ENCODE data around the gene RXFP1. TPM values are rescaled to one million over a fixed set of nuclear protein-coding genes. Genes with fewer than 3 reads are reported as not detected.
A peak's percentile ranks its signal among the peaks of the same experiment; 100 is the strongest.

RXFP1 gene
- polyA plus RNA-seq, 1 donor from 2014 or later = not detected

DNA sequence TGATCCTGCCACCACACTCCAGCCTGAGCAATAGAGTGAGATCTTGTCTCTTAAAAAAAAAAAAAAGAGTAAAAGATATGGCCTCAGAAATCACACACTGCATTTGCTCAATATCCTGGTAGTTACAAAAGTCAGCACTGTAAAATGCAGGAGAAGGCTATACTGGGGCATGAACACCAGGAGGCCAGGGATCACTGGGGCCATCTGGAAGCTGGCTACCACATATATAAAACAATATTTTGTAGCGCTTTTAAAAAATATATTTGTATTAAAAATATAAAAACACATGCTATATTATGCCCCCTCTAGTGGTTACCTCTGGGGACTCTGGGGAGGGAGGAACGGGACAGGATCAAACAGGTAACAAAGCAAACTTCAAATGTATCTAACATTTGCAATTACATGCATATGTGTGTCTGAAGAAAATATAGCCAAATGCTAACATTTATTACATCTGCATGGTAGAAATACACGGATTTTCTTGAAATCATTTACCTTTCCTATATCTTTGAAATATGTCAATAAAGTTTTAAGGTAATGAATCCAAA, 146.0 kb downstream of the RXFP1 start:
- H3K27me3 Mint-ChIP-seq = no peaks in the 10 kb centered on the region
- no peaks in the 10 kb centered on the region for H3K36me3 Mint-ChIP-seq
- H3K9me3 Mint-ChIP-seq = no peaks in the 10 kb centered on the region
- H3K4me3 Mint-ChIP-seq = no peak overlapping the region
- H3K27ac Mint-ChIP-seq = no peak overlapping the region
- peaks cover 11 to 14% (median 14%) of the 10 kb centered on the region in 3 donors for H3K4me1 Mint-ChIP-seq

DNA sequence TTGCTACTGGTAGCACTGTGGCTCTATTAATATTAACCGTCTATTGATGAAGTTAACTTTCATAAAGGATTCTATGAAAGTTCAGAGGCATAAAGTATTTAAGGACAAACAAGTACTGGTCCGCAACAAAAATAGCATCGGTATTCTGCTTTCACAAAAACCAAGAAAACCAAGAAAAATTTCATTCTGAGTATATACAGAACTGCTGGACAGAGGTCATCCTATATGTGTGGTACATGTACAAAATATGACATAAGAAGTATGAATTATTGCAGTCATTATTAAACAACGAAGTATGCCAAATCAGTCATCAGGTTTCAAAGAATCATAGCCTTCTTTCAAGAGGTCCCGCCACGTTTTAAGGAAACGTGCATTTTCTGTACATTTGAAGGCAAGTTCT, 147.6 kb downstream of the RXFP1 start:
- Mint-ChIP-seq H3K36me3 (peaks cover 1% of the 10 kb centered on the region), H3K4me1 (peaks cover 11 to 20% (median 15%) of the 10 kb centered on the region in 3 donors), H3K27ac (peak overlapping the region in 1 of 3 donors; percentile 48), H3K9me3 (no peaks in the 10 kb centered on the region), H3K4me3 (peak overlapping the region in 2 of 4 donors; percentile 41 to 73), H3K27me3 (no peaks in the 10 kb centered on the region)

DNA sequence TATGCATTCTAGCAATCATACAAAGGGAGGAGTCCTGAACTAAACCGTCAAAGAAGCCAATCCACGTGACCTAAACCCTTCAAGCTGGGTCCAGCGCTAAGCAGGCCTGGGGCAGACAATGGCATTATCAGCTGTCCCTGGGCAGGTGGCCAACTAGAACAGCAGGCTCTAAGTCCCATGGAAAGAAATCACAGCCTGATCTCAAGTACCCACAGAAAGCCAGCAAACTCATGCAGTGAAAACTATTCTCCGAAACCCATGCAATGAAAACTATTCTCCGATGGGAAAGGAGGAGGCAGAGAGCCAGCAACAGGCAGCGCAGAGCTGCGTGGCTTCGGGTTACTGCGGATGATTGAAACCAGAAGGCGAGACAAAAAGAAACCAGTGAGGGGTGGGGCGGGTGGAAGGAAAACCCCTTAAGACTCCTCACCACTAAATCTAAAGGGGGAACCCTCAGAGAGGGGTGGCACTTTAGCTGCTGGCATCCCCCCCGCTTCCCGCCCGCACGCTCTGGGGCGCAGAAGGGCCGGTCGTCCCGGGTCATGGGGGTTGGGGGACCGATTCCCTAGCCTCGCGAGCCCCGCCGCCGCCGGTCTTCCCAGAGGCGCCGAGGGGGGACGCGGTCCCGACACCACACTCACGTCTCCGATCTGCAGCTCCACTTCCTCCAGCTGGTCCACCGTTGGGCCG, 149.4 kb downstream of the RXFP1 start:
- Mint-ChIP-seq H3K27ac (peak overlapping the region; percentile 81 to 99 (median 93)), H3K4me3 (peak overlapping the region; percentile 86 to 98 (median 96)), H3K9me3 (no peaks in the 10 kb centered on the region), H3K27me3 (no peaks in the 10 kb centered on the region), H3K4me1 (peaks cover 11 to 20% (median 20%) of the 10 kb centered on the region in 3 donors), H3K36me3 (peaks cover 3% of the 10 kb centered on the region)

DNA sequence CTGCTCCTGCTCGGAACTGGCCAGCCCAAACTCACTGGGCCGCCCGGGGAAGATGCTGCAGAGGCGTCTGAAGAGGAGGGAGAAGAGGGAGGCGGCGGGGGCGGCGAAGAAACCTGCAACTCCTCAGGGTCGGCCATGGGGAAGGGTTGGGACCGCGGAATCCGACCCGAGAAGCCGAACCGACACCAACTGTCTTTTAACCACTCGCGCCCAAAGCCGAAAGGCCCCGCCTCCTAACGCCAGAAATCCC, 149.9 kb downstream of the RXFP1 start, which contains the start of gene C4orf46:
C4orf46 (minus strand) TSS at position 223 of the 250 bp plus-strand sequence; CDS start at position 137, 86 bp downstream.
- H3K4me3 Mint-ChIP-seq = peak within 1 kb of the TSS; percentile 86 to 98 (median 96)
- H3K9me3 Mint-ChIP-seq = no peaks in the 10 kb centered on the region
- peaks cover 11 to 20% (median 20%) of the 10 kb centered on the region in 3 donors for H3K4me1 Mint-ChIP-seq
- H3K27me3 Mint-ChIP-seq = no peaks in the 10 kb centered on the region
- peak within 1 kb of the TSS; percentile 81 to 99 (median 93) for H3K27ac Mint-ChIP-seq
- H3K36me3 Mint-ChIP-seq = peaks cover 3% of the 10 kb centered on the region

DNA sequence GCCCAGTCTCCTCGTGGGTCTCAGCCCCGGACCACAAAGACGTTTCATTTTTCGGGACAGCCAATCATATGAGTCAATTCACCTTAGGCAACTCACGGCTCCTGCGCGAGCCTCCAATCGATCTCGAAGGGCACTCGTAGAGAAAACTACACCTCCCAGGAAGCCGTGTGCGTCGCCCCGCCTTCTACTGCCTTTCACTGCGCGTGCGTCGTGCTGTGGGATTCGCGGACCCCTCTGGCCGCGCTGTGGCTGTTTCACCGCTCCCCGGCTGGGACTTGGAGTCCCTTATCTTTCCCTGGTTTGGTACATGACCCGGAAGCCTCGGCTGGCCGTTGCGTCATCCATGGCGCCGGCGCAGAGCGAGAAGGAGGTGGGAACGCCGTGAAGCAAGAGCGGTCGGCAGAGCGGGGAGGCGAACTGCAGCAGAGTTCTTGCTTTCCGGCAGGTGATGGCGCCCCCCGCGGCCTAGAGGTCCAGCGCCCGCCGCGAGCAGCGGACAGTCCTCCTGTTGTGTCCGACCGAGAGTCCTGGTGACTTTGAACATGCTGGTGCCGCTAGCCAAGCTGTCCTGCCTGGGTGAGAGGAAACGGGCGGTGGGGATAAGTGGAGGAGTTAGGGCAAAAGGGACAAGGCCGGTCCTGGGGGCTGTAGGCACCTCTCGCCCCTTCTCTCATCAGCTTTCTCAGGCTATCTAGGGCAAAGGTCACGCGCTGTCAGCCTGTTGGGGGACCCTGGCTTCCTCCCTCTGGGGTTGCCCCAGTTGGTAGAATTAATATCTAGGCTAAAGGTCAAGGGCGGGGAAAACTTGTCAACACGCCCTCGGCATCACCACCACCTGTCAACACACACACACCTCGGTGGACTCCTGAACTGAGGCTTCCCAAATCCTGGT, 150.5 kb downstream of the RXFP1 start, which contains the start of gene ETFDH:
ETFDH (plus strand) TSS at position 382 of the 892 bp plus-strand sequence; CDS start at position 543, 161 bp downstream.
- H3K36me3 Mint-ChIP-seq = peaks cover 5% of the 10 kb centered on the region
- H3K9me3 Mint-ChIP-seq = no peaks in the 10 kb centered on the region
- H3K4me3 Mint-ChIP-seq = peak within 1 kb of the TSS; percentile 86 to 98 (median 96)
- peaks cover 11 to 20% (median 20%) of the 10 kb centered on the region in 3 donors for H3K4me1 Mint-ChIP-seq
- H3K27ac Mint-ChIP-seq = peak within 1 kb of the TSS; percentile 81 to 99 (median 93)
- H3K27me3 Mint-ChIP-seq = no peaks in the 10 kb centered on the region

DNA sequence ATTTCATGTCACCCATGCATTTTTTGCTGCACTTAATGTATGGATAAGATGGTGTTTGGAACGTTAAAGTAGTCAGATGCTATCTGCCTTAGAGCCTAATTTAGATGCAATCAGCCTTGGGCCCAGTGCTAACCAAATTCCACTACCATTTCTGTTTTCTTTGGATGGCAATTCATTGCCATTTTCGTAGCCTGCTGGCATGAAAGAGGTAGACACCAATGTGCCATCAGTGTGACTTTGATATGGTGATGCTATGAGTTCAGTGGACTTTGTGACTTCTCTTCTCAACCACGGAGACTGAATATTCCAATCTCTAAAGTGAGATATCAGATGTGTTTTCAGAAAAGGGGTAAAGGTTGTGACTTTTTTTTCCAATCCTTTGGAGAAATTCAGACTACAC, 152.0 kb downstream of the RXFP1 start:
- Mint-ChIP-seq H3K36me3 (peaks cover 5% of the 10 kb centered on the region), H3K9me3 (no peaks in the 10 kb centered on the region), H3K27ac (no peak overlapping the region), H3K4me3 (peak overlapping the region in 1 of 4 donors; percentile 86), H3K4me1 (peaks cover 11 to 20% (median 20%) of the 10 kb centered on the region in 3 donors), H3K27me3 (no peaks in the 10 kb centered on the region)

DNA sequence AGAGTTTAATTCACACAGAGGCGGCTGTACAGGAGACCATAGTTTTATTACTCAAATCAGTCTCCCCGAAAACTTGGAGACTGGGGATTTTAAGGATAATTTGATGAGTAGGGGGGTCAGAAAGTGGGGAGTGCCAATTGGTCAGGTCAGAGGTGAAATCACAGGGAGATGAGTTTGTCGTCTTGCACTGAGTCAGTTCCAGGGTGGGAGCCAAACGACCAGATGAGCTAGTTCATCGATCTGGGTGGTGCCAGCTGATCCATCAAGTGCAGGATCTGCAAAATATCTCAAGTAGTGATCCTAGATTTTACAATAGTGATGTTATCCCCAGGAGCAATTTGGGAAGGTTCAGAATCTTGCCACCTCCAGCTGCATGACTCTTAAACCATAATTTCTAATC, 154.4 kb downstream of the RXFP1 start:
- H3K27ac Mint-ChIP-seq = no peak overlapping the region
- no peak overlapping the region for H3K4me3 Mint-ChIP-seq
- H3K9me3 Mint-ChIP-seq = no peaks in the 10 kb centered on the region
- peaks cover 6 to 13% (median 12%) of the 10 kb centered on the region in 3 donors for H3K4me1 Mint-ChIP-seq
- no peaks in the 10 kb centered on the region for H3K27me3 Mint-ChIP-seq
- H3K36me3 Mint-ChIP-seq = peaks cover 8% of the 10 kb centered on the region

DNA sequence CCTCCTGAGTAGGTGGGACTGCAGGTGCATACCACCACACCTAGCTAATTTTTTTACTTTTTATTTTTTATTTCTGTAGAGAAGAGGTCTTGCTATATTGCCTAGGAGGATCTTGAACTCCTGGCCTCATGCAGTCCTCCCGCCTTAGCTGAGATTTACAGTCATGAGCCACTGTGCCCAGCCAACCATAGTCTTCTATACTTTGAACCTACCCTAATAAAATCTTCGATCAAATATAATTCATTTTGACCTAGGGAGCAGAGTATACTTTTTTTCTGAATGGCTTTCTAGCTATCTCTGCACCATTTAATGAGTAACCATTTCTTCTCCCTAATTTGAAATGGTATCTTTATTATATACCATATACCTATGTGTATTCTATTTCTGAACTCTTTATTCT, 157.1 kb downstream of the RXFP1 start:
- Mint-ChIP-seq H3K4me3 (no peak overlapping the region), H3K36me3 (peaks cover 7% of the 10 kb centered on the region), H3K27me3 (no peaks in the 10 kb centered on the region), H3K27ac (no peak overlapping the region), H3K4me1 (peaks cover 0 to 5% (median 1%) of the 10 kb centered on the region in 3 donors), H3K9me3 (no peaks in the 10 kb centered on the region)

DNA sequence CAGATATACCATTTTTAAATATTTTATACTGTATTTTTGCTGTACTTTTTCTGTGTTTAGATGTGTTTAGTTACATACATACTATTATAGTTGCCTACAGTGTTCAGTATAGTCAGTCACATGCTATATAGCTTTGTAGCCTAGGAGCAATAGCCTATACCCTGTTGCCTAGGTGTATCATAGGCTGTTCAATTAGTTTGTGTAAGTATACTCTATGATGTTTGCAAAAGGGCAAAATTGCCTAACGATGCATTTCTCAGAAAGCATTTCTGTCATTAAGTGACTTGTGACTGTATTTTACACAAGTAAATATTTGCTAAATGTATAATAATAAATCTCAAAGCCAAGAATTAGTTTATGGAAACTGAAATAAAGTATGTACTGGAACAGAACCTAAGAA, 159.9 kb downstream of the RXFP1 start:
- Mint-ChIP-seq H3K27ac (no peak overlapping the region), H3K27me3 (no peaks in the 10 kb centered on the region), H3K4me3 (no peak overlapping the region), H3K9me3 (no peaks in the 10 kb centered on the region), H3K36me3 (peaks cover 11% of the 10 kb centered on the region), H3K4me1 (no peaks in the 10 kb centered on the region)

DNA sequence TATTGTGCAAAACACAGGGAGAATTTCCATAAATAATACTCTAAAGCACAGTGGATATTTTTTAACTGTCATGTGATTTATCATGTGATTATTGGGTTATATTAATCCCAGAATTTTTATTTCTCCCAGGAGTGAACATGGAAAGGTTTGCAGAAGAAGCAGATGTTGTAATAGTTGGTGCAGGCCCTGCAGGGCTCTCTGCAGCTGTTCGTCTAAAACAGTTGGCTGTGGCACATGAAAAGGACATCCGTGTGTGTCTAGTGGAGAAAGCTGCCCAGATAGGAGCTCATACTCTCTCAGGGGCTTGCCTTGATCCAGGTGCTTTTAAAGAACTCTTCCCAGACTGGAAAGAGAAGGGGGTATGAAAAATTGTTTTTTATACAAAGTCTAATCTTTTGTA, 160.4 kb downstream of the RXFP1 start:
- Mint-ChIP-seq H3K27me3 (no peaks in the 10 kb centered on the region), H3K4me1 (no peaks in the 10 kb centered on the region), H3K9me3 (no peaks in the 10 kb centered on the region), H3K4me3 (no peak overlapping the region), H3K36me3 (peaks cover 10% of the 10 kb centered on the region), H3K27ac (no peak overlapping the region)

DNA sequence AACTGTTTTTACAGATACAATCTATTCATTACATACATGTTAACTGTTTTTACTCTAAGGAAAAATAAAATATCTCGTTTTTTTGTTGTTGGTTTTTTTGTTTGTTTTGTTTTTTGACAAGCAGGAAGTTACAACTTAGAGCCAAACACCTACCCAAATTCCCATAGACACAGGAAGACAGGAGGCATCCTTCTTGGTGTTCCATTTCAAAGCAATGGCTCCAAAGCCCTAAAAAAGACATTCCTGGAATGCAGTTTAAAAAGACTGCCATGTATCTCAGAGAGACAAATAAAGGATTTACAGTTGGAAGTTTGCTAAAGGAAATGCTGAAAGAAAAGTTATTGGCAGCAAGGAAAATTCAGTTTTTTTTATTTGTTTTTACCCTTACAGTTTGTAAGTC, 167.1 kb downstream of the RXFP1 start:
- H3K4me3 Mint-ChIP-seq = no peak overlapping the region

More for the DNA sequence above, 167.1 kb downstream of the RXFP1 start:
- Mint-ChIP-seq H3K36me3 (peaks cover 14% of the 10 kb centered on the region), H3K4me1 (no peaks in the 10 kb centered on the region), H3K27me3 (no peaks in the 10 kb centered on the region), H3K9me3 (no peaks in the 10 kb centered on the region), H3K27ac (no peak overlapping the region)

Other genes with a start within 250 kb of the RXFP1 start
- 2.9 TPM for gene C4orf46, start 150.0 kb downstream of the RXFP1 start, polyA plus RNA-seq
- gene ETFDH, start 150.4 kb downstream of the RXFP1 start, polyA plus RNA-seq = 4.2 TPM
- gene PPID, start 201.5 kb downstream of the RXFP1 start, polyA plus RNA-seq = 45.6 TPM
- 0.06 TPM for gene FNIP2, start 247.1 kb downstream of the RXFP1 start, polyA plus RNA-seq